ENCODE measurements around the gene FRMD4A. TPM values are rescaled to one million over a fixed set of nuclear protein-coding genes. Genes with fewer than 3 reads are reported as not detected.

Gene FRMD4A
- total RNA-seq, 1 experiment from 2014 or later, result 0.23 TPM

GRCh38 chr10:13665516-13666262, 665.0 kb downstream of the FRMD4A start:
- TF ChIP-seq CTCF (IDR thresholded peaks at IDR 0.05; ENCODE audit: unreplicated experiment), result no peak
- Mint-ChIP-seq H3K27me3 (ENCODE audit: insufficient read depth, unreplicated experiment) (no peaks in the 10 kb centered on the region), H3K4me3 (ENCODE audit: unreplicated experiment) (no peak overlapping the region), H3K36me3 (ENCODE audit: insufficient read depth, unreplicated experiment) (no peaks in the 10 kb centered on the region), H3K4me1 (ENCODE audit: insufficient read depth, unreplicated experiment) (peaks cover 7% of the 10 kb centered on the region), H3K9me3 (ENCODE audit: unreplicated experiment) (no peaks in the 10 kb centered on the region), H3K27ac (ENCODE audit: low read depth, unreplicated experiment) (no peak overlapping the region)
- BruUV-seq (replicated peaks), result no TSS peak
- intact Hi-C loops (cut with micrococcal nuclease), result no loop called here
- DNase-seq (ENCODE audit: unreplicated experiment), result no peak
- CTCF ChIA-PET, result interaction anchor here (0.6 kb wide), 1 partner anchor 112 kb away, joined by 3 read pairs; no protein-coding TSS in a partner anchor
- POLR2A ChIA-PET, result interaction anchor here (1.3 kb wide), 1 partner anchor 105 kb away, joined by 3 read pairs; no protein-coding TSS in a partner anchor

- peaks cover 3% of the 10 kb centered on the region for H3K36me3 Mint-ChIP-seq (ENCODE audit: insufficient read depth, unreplicated experiment)
- H3K27me3 Mint-ChIP-seq (ENCODE audit: insufficient read depth, unreplicated experiment), result no peaks in the 10 kb centered on the region
- CTCF ChIA-PET, result interaction anchor here (0.6 to 2.7 kb wide), 10 partner anchors 9 to 122 kb away, joined by 3 to 20 read pairs (median 4); no protein-coding TSS in a partner anchor
- no peak for TF ChIP-seq CTCF (IDR thresholded peaks at IDR 0.05; ENCODE audit: unreplicated experiment)
- peaks cover 17% of the 10 kb centered on the region for H3K4me1 Mint-ChIP-seq (ENCODE audit: insufficient read depth, unreplicated experiment)
- no peak overlapping the region for H3K27ac Mint-ChIP-seq (ENCODE audit: low read depth, unreplicated experiment)
- BruUV-seq (replicated peaks), result no TSS peak
- no peak for DNase-seq (ENCODE audit: unreplicated experiment)
- intact Hi-C loops (cut with micrococcal nuclease), result loop anchor here (2.0 to 5.0 kb wide), 2 partner anchors 289 to 432 kb away; no protein-coding TSS in a partner anchor
- no peak overlapping the region for H3K4me3 Mint-ChIP-seq (ENCODE audit: unreplicated experiment)
- no peaks in the 10 kb centered on the region for H3K9me3 Mint-ChIP-seq (ENCODE audit: unreplicated experiment)
- POLR2A ChIA-PET, result interaction anchor here (1.2 to 1.3 kb wide), 2 partner anchors 111 to 116 kb away, joined by 4 to 5 read pairs; no protein-coding TSS in a partner anchor
These were observed 669.5 kb downstream of the FRMD4A start for GRCh38 chr10:13661256-13661655.

- Mint-ChIP-seq H3K4me1 (ENCODE audit: insufficient read depth, unreplicated experiment) (peaks cover 17% of the 10 kb centered on the region), H3K27me3 (ENCODE audit: insufficient read depth, unreplicated experiment) (no peaks in the 10 kb centered on the region), H3K4me3 (ENCODE audit: unreplicated experiment) (peak overlapping the region; percentile 10), H3K9me3 (ENCODE audit: unreplicated experiment) (no peaks in the 10 kb centered on the region), H3K36me3 (ENCODE audit: insufficient read depth, unreplicated experiment) (peaks cover 5% of the 10 kb centered on the region), H3K27ac (ENCODE audit: low read depth, unreplicated experiment) (no peak overlapping the region)
- intact Hi-C loops (cut with micrococcal nuclease), result loop anchor here (1.0 to 5.0 kb wide), 4 partner anchors 47 to 432 kb away; no protein-coding TSS in a partner anchor
- DNase-seq (ENCODE audit: unreplicated experiment), result peak; percentile 66
- TF ChIP-seq CTCF (IDR thresholded peaks at IDR 0.05; ENCODE audit: unreplicated experiment), result no peak
- no TSS peak for BruUV-seq (replicated peaks)
- ChIA-PET POLR2A (interaction anchor here (0.7 to 1.3 kb wide), 3 partner anchors 111 to 227 kb away, joined by 3 to 5 read pairs (median 4); no protein-coding TSS in a partner anchor), CTCF (interaction anchor here (0.5 to 2.7 kb wide), 12 partner anchors 8 to 288 kb away, joined by 3 to 46 read pairs (median 6); no protein-coding TSS in a partner anchor)
These were observed 670.2 kb downstream of the FRMD4A start for GRCh38 chr10:13660551-13660920.

- CTCF ChIA-PET, result interaction anchor here (0.5 to 2.7 kb wide), 31 partner anchors 9 to 991 kb away, joined by 3 to 46 read pairs (median 4); no protein-coding TSS in a partner anchor
These were observed 670.7 kb downstream of the FRMD4A start for GRCh38 chr10:13659887-13660550.

More at GRCh38 chr10:13659887-13660550, 670.7 kb downstream of the FRMD4A start:
- no TSS peak for BruUV-seq (replicated peaks)
- Mint-ChIP-seq H3K4me1 (ENCODE audit: insufficient read depth, unreplicated experiment) (peaks cover 17% of the 10 kb centered on the region), H3K27me3 (ENCODE audit: insufficient read depth, unreplicated experiment) (no peaks in the 10 kb centered on the region), H3K4me3 (ENCODE audit: unreplicated experiment) (peak overlapping the region; percentile 10), H3K36me3 (ENCODE audit: insufficient read depth, unreplicated experiment) (peaks cover 5% of the 10 kb centered on the region), H3K27ac (ENCODE audit: low read depth, unreplicated experiment) (no peak overlapping the region), H3K9me3 (ENCODE audit: unreplicated experiment) (no peaks in the 10 kb centered on the region)
- peak; percentile 59 for DNase-seq (ENCODE audit: unreplicated experiment)
- intact Hi-C loops (cut with micrococcal nuclease), result loop anchor here (1.0 to 5.0 kb wide), 4 partner anchors 47 to 433 kb away; no protein-coding TSS in a partner anchor
- POLR2A ChIA-PET, result interaction anchor here (0.7 to 1.3 kb wide), 7 partner anchors 12 to 1285 kb away, joined by 3 to 9 read pairs (median 4); no protein-coding TSS in a partner anchor
- peak; percentile 81 for TF ChIP-seq CTCF (IDR thresholded peaks at IDR 0.05; ENCODE audit: unreplicated experiment)

All from MCF 10A (cell line).